ENCODE measurements around the gene VSTM1.
A peak's percentile ranks its signal among the peaks of the same experiment; 100 is the strongest.

VSTM1 gene

GRCh38 chr19:54035215-54036178 lies 28.2 kb downstream of the VSTM1 start:
- H3K27ac ChIP-seq = no peak overlapping the region
- TF ChIP-seq CTCF (conservative IDR thresholded peaks at IDR 0.05) = no peak

- peak; percentile 76 for TF ChIP-seq CTCF (conservative IDR thresholded peaks at IDR 0.05)
Measured at GRCh38 chr19:54030895-54031586, 32.7 kb downstream of the VSTM1 start.

GRCh38 chr19:54029930-54030490 lies 33.7 kb downstream of the VSTM1 start:
- TF ChIP-seq CTCF (conservative IDR thresholded peaks at IDR 0.05) = peak; percentile 85

More at GRCh38 chr19:54030895-54031586, 32.7 kb downstream of the VSTM1 start:
- peak overlapping the region; percentile 19; the same call in 1 of the 2 replicates for H3K27ac ChIP-seq

GRCh38 chr19:54029301-54029700 lies 34.4 kb downstream of the VSTM1 start:
- no peak overlapping the region for H3K27ac ChIP-seq
- no peak for TF ChIP-seq CTCF (conservative IDR thresholded peaks at IDR 0.05)

More at GRCh38 chr19:54029930-54030490, 33.7 kb downstream of the VSTM1 start:
- H3K27ac ChIP-seq = no peak overlapping the region

GRCh38 chr19:54026656-54027055 lies 37.0 kb downstream of the VSTM1 start:
- no peak for TF ChIP-seq CTCF (conservative IDR thresholded peaks at IDR 0.05)
- no peak overlapping the region for H3K27ac ChIP-seq

GRCh38 chr19:54024660-54025059 lies 39.0 kb downstream of the VSTM1 start:
- no peak for TF ChIP-seq CTCF (conservative IDR thresholded peaks at IDR 0.05)
- H3K27ac ChIP-seq = no peak overlapping the region

- H3K27ac ChIP-seq = no peak overlapping the region
- no peak for TF ChIP-seq CTCF (conservative IDR thresholded peaks at IDR 0.05)
Measured at GRCh38 chr19:54023191-54023590, 40.5 kb downstream of the VSTM1 start.
